ENCODE data around the gene ITSN1. TPM values are rescaled to one million over a fixed set of nuclear protein-coding genes. Genes with fewer than 3 reads are reported as not detected.

Gene ITSN1
- total RNA-seq, 1 experiment from 2014 or later = 50.3 TPM

DNA sequence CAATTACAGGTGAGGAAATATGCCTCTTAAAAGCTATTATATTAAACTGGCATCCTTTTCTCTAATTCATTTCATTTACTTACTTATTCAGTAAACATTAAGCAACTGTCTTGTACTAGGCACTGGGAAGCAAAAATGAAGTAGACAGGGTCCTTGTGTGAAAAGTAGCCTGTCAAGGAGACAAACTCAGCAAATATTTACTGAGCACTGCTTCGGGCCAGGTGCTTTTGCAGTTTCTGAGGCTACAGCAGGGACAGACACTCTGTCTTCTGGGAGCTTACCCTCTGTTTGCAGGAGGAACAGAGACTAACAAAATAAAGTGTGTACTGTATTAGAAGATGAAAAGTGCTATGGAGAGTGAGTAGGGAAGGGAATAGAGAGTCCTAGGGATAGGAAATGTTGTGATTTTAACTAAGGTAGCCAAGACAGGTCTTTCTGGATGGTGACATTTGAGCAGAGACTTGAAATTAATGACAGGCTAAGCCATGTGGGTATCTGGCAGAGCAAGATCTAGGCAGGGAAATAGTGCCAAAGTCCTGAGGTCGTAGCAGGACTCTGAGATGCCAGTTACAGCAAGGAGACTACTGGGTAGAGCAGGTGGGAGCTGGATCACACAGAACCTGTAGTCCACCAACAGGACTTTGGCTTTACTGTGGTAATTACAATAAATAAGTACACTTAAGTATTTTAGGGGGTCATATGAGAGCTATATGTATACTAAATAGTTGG lies 133.0 kb downstream of the ITSN1 start:
- no peak for DNase-seq (ENCODE audit: low read depth, low spot score)
- TF ChIP-seq TCF7L2 (IDR thresholded peaks at IDR 0.05; ENCODE audit: low read depth, low read length) (no peak), POLR2AphosphoS5 (IDR thresholded peaks at IDR 0.05; ENCODE audit: low read depth, low read length) (no peak), SIN3A (IDR thresholded peaks at IDR 0.05; ENCODE audit: borderline replicate concordance, insufficient read depth, low read depth, low read length) (no peak)
- TF ChIP-seq, protein P1, sequence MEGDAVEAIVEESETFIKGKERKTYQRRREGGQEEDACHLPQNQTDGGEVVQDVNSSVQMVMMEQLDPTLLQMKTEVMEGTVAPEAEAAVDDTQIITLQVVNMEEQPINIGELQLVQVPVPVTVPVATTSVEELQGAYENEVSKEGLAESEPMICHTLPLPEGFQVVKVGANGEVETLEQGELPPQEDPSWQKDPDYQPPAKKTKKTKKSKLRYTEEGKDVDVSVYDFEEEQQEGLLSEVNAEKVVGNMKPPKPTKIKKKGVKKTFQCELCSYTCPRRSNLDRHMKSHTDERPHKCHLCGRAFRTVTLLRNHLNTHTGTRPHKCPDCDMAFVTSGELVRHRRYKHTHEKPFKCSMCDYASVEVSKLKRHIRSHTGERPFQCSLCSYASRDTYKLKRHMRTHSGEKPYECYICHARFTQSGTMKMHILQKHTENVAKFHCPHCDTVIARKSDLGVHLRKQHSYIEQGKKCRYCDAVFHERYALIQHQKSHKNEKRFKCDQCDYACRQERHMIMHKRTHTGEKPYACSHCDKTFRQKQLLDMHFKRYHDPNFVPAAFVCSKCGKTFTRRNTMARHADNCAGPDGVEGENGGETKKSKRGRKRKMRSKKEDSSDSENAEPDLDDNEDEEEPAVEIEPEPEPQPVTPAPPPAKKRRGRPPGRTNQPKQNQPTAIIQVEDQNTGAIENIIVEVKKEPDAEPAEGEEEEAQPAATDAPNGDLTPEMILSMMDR (IDR thresholded peaks at IDR 0.05) = no peak
- TF ChIP-seq, protein P2, sequence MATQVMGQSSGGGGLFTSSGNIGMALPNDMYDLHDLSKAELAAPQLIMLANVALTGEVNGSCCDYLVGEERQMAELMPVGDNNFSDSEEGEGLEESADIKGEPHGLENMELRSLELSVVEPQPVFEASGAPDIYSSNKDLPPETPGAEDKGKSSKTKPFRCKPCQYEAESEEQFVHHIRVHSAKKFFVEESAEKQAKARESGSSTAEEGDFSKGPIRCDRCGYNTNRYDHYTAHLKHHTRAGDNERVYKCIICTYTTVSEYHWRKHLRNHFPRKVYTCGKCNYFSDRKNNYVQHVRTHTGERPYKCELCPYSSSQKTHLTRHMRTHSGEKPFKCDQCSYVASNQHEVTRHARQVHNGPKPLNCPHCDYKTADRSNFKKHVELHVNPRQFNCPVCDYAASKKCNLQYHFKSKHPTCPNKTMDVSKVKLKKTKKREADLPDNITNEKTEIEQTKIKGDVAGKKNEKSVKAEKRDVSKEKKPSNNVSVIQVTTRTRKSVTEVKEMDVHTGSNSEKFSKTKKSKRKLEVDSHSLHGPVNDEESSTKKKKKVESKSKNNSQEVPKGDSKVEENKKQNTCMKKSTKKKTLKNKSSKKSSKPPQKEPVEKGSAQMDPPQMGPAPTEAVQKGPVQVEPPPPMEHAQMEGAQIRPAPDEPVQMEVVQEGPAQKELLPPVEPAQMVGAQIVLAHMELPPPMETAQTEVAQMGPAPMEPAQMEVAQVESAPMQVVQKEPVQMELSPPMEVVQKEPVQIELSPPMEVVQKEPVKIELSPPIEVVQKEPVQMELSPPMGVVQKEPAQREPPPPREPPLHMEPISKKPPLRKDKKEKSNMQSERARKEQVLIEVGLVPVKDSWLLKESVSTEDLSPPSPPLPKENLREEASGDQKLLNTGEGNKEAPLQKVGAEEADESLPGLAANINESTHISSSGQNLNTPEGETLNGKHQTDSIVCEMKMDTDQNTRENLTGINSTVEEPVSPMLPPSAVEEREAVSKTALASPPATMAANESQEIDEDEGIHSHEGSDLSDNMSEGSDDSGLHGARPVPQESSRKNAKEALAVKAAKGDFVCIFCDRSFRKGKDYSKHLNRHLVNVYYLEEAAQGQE (IDR thresholded peaks at IDR 0.05; ENCODE audit: insufficient read depth in 1 of 2, low read depth in 2 of 2, low read length in 1 of 2) = no peak
- no peaks in the 10 kb centered on the region for H3K9me3 ChIP-seq (ENCODE audit: control insufficient read depth, insufficient read depth, low read depth, low read length)
- intact Hi-C loops (cut with micrococcal nuclease; ENCODE audit: unreplicated experiment) = no loop called here
- H3K27me3 ChIP-seq (ENCODE audit: control insufficient read depth, insufficient read depth, low read length) = no peaks in the 10 kb centered on the region
- in situ Hi-C loops (cut with HindIII; ENCODE audit: low pct_unique_long_range_greater_than_20kb, low sequenced_read_pairs) = no loop called here
- ATAC-seq = no peak
- ChIA-PET CTCF (no interaction called here), POLR2A (no interaction called here)
- no peak overlapping the region for H3K4me3 ChIP-seq (ENCODE audit: low read depth in 2 of 2, low read length in 2 of 2)
- H3K36me3 ChIP-seq (ENCODE audit: control insufficient read depth, insufficient read depth, low read length) = peaks cover 10% of the 10 kb centered on the region
- no peaks in the 10 kb centered on the region for H3K4me1 ChIP-seq (ENCODE audit: control insufficient read depth, insufficient read depth, low read length)
- BruUV-seq (replicated peaks) = no TSS peak
- no peak overlapping the region for H3K27ac ChIP-seq (ENCODE audit: low read length)

DNA sequence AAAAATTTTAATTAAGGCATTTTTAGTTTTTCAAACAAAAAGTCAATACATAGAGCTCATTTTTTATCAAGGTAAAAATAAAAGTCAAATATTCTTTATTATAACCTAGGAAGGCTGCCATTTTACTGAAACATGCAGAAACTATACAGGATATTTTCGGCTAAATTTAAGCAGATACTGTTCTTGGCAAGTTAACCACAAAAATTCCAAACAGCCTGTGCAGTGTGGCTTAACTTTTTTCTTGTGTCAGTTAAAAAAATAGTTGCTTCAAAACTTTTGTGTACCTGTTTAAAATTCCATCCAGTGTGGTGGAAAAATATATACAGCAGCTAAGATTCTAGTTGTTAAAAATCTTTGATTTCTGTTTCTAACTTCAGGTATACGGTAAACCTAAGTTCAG lies 138.3 kb downstream of the ITSN1 start:
- ATAC-seq = no peak
- intact Hi-C loops (cut with micrococcal nuclease; ENCODE audit: unreplicated experiment) = no loop called here
- TF ChIP-seq, protein P1 (IDR thresholded peaks at IDR 0.05) = no peak
- TF ChIP-seq, protein P2 (IDR thresholded peaks at IDR 0.05; ENCODE audit: insufficient read depth in 1 of 2, low read depth in 2 of 2, low read length in 1 of 2) = no peak
- no peak for TF ChIP-seq POLR2AphosphoS5 (IDR thresholded peaks at IDR 0.05; ENCODE audit: low read depth, low read length)
- no peak for TF ChIP-seq TCF7L2 (IDR thresholded peaks at IDR 0.05; ENCODE audit: low read depth, low read length)
- TF ChIP-seq SIN3A (IDR thresholded peaks at IDR 0.05; ENCODE audit: borderline replicate concordance, insufficient read depth, low read depth, low read length) = no peak
- no peaks in the 10 kb centered on the region for H3K4me1 ChIP-seq (ENCODE audit: control insufficient read depth, insufficient read depth, low read length)
- no peaks in the 10 kb centered on the region; the same call in 1 of the 2 replicates for H3K36me3 ChIP-seq (ENCODE audit: control insufficient read depth, insufficient read depth, low read length)
- ChIA-PET CTCF (no interaction called here), POLR2A (no interaction called here)
- BruUV-seq (replicated peaks) = no TSS peak
- DNase-seq (ENCODE audit: low read depth, low spot score) = no peak
- H3K4me3 ChIP-seq (ENCODE audit: low read depth in 2 of 2, low read length in 2 of 2) = no peak overlapping the region
- H3K27ac ChIP-seq (ENCODE audit: low read length) = no peak overlapping the region
- H3K9me3 ChIP-seq (ENCODE audit: control insufficient read depth, insufficient read depth, low read depth, low read length) = no peaks in the 10 kb centered on the region
- in situ Hi-C loops (cut with HindIII; ENCODE audit: low pct_unique_long_range_greater_than_20kb, low sequenced_read_pairs) = no loop called here
- H3K27me3 ChIP-seq (ENCODE audit: control insufficient read depth, insufficient read depth, low read length) = no peaks in the 10 kb centered on the region
